GM23338 (cell line): ENCODE data around the gene KDM5D. TPM values are rescaled to one million over a fixed set of nuclear protein-coding genes. Genes with fewer than 3 reads are reported as not detected.

Source experiments
- ATAC-seq: fragments of 200-7000 bp; cut with Tn5 transposase; 3 replicates; pipeline ENCODE4 v1.9.1; 2020
- DNase-seq: peaks from one replicate; pipeline ENCODE4 v3.0.0-alpha.2; 2015; ENCODE audit warnings: low spot score
- H2AFZ ChIP-seq: fragments of 200-600 bp; sonication (generic); 2 replicates; pipeline ENCODE4 v1.8.0; 2016; ENCODE audit warnings: antibody characterized with exemption, mild to moderate bottlenecking, moderate library complexity
- H3F3A ChIP-seq: fragments of 200-600 bp; sonication (generic); replicated peaks from 2 replicates; pipeline ENCODE4 v1.8.0; 2017; ENCODE audit warnings: antibody characterized with exemption, mixed run types, low read depth
- H3K27ac ChIP-seq: fragments of 200-600 bp; sonication (generic); 2 replicates; pipeline ENCODE4 v1.6.1; 2016; ENCODE audit warnings: low read depth
- H3K27me3 ChIP-seq: fragments of 200-600 bp; sonication (generic); 2 replicates; pipeline ENCODE4 v1.8.0; 2016; ENCODE audit warnings: mild to moderate bottlenecking, mixed run types, moderate library complexity; ENCODE audit not compliant: insufficient read depth
- H3K36me3 ChIP-seq: fragments of 200-600 bp; sonication (generic); 2 replicates; pipeline ENCODE4 v1.8.0; 2016; ENCODE audit warnings: mild to moderate bottlenecking; ENCODE audit not compliant: insufficient read depth
- H3K4me1 ChIP-seq: fragments of 200-600 bp; sonication (generic); 2 replicates; pipeline ENCODE4 v1.8.0; 2016; ENCODE audit warnings: mild to moderate bottlenecking, moderate library complexity; ENCODE audit not compliant: insufficient read depth
- H3K4me2 ChIP-seq: fragments of 200-600 bp; sonication (generic); 2 replicates; pipeline ENCODE4 v1.7.1; 2017; ENCODE audit warnings: mixed run types
- H3K4me3 ChIP-seq: fragments of 200-600 bp; sonication (generic); 2 replicates; pipeline ENCODE4 v1.6.1; 2016; ENCODE audit warnings: mixed run types
- H3K79me2 ChIP-seq: fragments of 200-600 bp; sonication (generic); replicated peaks from 2 replicates; pipeline ENCODE4 v1.8.0; 2017; ENCODE audit warnings: mild to moderate bottlenecking; ENCODE audit not compliant: insufficient read depth
- H3K9me2 ChIP-seq: fragments of 200-600 bp; sonication (generic); 2 replicates; pipeline ENCODE4 v1.8.0; 2017; ENCODE audit not compliant: insufficient read depth
- H4K20me1 ChIP-seq: fragments of 200-600 bp; sonication (generic); replicated peaks from 2 replicates; pipeline ENCODE4 v1.8.0; 2017; ENCODE audit warnings: mild to moderate bottlenecking; ENCODE audit not compliant: insufficient read depth
- H3K27ac Mint-ChIP-seq: 2 replicates; pipeline ENCODE4 v1.8.0; 2020; ENCODE audit warnings: inconsistent platforms, mild to moderate bottlenecking, moderate library complexity, mixed read lengths
- H3K27me3 Mint-ChIP-seq: 3 replicates; pipeline ENCODE4 v1.8.0; 2022; ENCODE audit warnings: low read depth, mild to moderate bottlenecking, moderate library complexity, mixed read lengths, inconsistent platforms; ENCODE audit not compliant: insufficient read depth, poor library complexity
- H3K36me3 Mint-ChIP-seq: 3 replicates; pipeline ENCODE4 v1.8.0; 2021; ENCODE audit warnings: low read depth, mild to moderate bottlenecking, inconsistent platforms, moderate library complexity, mixed read lengths
- H3K4me1 Mint-ChIP-seq: 3 replicates; pipeline ENCODE4 v1.8.0; 2020; ENCODE audit warnings: mild to moderate bottlenecking, inconsistent platforms, mixed read lengths
- H3K4me3 Mint-ChIP-seq: 3 replicates; pipeline ENCODE4 v1.8.0; 2021; ENCODE audit warnings: moderate library complexity, mild to moderate bottlenecking, inconsistent platforms, mixed read lengths
- H3K9me3 Mint-ChIP-seq: 3 replicates; pipeline ENCODE4 v1.8.0; 2020; ENCODE audit warnings: moderate library complexity, mild to moderate bottlenecking, inconsistent platforms, mixed read lengths
- POLR2AphosphoS5 ChIP-seq: IDR thresholded peaks from 2 replicates; pipeline ENCODE4 v1.6.1; 2016; ENCODE audit warnings: antibody characterized with exemption, low read depth
- long read RNA-seq: library from polyadenylated mRNA; unstranded; transcript quantifications from one replicate; pipeline ENCODE4 v2.0.0, GENCODE V29; 2020; ENCODE audit not compliant: unreplicated experiment
- polyA plus RNA-seq: library from polyadenylated mRNA; unstranded; fragments of >200 nt; fragmentation: Nextera tagmentation; extraction: Ambion mirVana; gene quantifications from 2 replicates; pipeline ENCODE4 v1.2.1, GENCODE V29; 2016
- total RNA-seq: library from RNA; depleted of rRNA; stranded (reverse); fragments of >200 nt; shearing (Covaris generic); gene quantifications from 2 replicates; pipeline ENCODE4 v1.2.3, GENCODE V29; 2014; rRNA removed
- TF ChIP-seq, protein P1 (sequence below): IDR thresholded peaks from 2 replicates; pipeline ENCODE4 v1.6.1; 2016; ENCODE audit warnings: antibody characterized with exemption
- TF ChIP-seq, protein P2 (sequence below), 2 experiments: fragments of 200-600 bp in 1 of 2; sonication (generic) in 1 of 2; conservative IDR thresholded peaks; 2 replicates each; pipeline versions ENCODE4 v1.5.1 to v1.6.1; 2016 to 2017; ENCODE audit warnings: antibody characterized with exemption in 2 of 2, low read depth in 2 of 2, mild to moderate bottlenecking in 2 of 2, moderate library complexity in 1 of 2
- TF ChIP-seq, protein P3 (sequence below): fragments of 250-450 bp; sonication (Bioruptor Pico); IDR thresholded peaks from 2 replicates; pipeline ENCODE4 v1.5.0; 2020; ENCODE audit warnings: mild to moderate bottlenecking, moderate library complexity

The KDM5D gene
- total RNA-seq (28.9 and 31.1 TPM in 2 replicates), polyA plus RNA-seq (8.2 and 9.2 TPM in 2 replicates)
- long read RNA-seq, partial matches to known transcripts = 7 of 7 reads
- long read RNA-seq, other reads (novel, unspliced or antisense) = 0 of 7 reads

DNA sequence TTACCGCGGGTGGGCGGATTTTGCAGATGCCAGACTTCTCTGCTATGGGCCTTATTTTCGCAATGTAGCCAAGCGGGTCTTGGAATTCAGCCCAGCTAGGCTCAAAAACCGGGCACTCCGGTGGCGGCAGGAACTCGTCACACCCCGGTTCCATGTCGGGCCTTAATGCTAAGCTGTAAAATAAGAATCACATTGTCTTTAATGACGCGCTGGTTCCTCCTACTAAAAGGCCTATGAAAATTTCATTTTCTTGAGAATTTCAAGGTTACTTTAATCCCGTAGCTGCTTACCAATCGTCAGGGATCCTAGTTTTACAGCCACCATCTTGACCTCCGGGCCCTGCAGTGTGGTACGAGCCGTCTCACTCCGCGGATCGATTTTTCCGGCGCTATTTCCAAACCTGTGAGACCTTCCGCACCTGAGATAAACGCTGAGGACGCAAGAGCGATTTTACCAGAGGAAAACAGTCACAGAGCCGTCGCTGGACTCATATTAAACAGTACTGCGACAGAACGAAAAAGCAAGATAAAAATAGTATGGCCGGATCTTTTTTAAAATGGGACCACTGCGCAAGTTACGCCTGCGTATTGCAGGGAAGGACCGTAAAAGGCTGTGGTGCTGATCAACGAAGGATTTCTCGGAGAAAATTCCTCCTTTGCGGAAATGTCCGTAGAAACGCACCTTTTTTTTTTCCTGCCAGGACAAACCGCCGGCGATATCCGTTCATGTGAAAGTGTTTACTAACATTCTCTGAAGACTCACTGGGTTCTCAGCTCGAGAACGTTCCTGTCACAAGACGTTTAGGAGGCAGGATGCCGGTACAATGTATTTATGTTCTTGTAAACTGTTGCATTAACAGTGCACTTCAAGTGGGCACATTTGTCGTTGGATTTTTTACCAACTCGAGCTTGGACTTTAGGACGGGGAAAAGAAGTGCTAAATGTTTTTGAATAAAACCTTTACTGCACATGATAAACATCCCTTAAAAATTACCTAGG lies at the start of gene KDM5D:
Gene KDM5D, minus strand, starts transcription at position 346 of the 998 bp plus-strand sequence. Its CDS starts 192 bp downstream, at position 154.
- Mint-ChIP-seq H3K27me3 (no peaks in the 10 kb centered on the region), H3K27ac (peak within 1 kb of the TSS; percentile 100), H3K4me3 (peak within 1 kb of the TSS; percentile 95), H3K36me3 (peaks cover 27% of the 10 kb centered on the region; the same call in 2 of the 3 replicates), H3K4me1 (no peaks in the 10 kb centered on the region; the same call in 2 of the 3 replicates), H3K9me3 (peaks cover 2% of the 10 kb centered on the region; the same call in 1 of the 3 replicates)
- Histone ChIP-seq H3K9me2 (no peaks in the 10 kb centered on the region), H3K27ac (peak within 1 kb of the TSS; percentile 91), H3K79me2 (no peaks in the 10 kb centered on the region; the same call in 1 of the 2 replicates), H3K4me1 (no peaks in the 10 kb centered on the region), H2AFZ (peak within 1 kb of the TSS; percentile 33), H3K4me2 (peak within 1 kb of the TSS; percentile 80), H3K4me3 (peak within 1 kb of the TSS; percentile 57), H4K20me1 (no peaks in the 10 kb centered on the region), H3K36me3 (0 out of 2 replicates have a peak, but pooled peaks cover 5% of the 10 kb centered on the region), H3F3A (no peaks in the 10 kb centered on the region), H3K27me3 (no peaks in the 10 kb centered on the region)
- peak; percentile 30; the same call in 1 of the 2 replicates for TF ChIP-seq POLR2AphosphoS5
- TF ChIP-seq, protein P1, sequence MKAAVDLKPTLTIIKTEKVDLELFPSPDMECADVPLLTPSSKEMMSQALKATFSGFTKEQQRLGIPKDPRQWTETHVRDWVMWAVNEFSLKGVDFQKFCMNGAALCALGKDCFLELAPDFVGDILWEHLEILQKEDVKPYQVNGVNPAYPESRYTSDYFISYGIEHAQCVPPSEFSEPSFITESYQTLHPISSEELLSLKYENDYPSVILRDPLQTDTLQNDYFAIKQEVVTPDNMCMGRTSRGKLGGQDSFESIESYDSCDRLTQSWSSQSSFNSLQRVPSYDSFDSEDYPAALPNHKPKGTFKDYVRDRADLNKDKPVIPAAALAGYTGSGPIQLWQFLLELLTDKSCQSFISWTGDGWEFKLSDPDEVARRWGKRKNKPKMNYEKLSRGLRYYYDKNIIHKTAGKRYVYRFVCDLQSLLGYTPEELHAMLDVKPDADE = no peak
- peak; percentile 73 for DNase-seq
- peak; percentile 88 for ATAC-seq

DNA sequence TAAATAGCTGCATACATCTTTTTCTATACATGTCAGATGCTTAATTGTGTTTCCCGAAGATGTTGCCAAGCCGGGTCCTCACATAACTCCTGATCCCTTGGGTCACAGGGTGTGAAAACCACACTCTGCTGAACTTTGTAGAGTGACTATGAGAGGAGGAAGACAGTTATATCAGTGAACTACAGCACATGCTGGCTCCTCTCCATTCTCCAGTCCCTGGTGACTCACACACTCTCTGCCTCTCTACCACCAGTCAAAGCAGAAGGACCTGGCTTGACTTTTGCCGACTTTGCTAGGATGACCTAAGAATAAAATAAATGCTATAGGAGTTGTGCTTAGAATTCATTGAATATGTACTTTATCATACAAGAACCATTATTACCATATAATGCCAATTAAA lies 23.8 kb upstream of the KDM5D start:
- H3K27ac Mint-ChIP-seq = no peak overlapping the region
- no peak overlapping the region for H3K4me3 Mint-ChIP-seq
- Histone ChIP-seq H3K79me2 (no peaks in the 10 kb centered on the region), H3K9me2 (no peaks in the 10 kb centered on the region), H3K4me2 (no peak overlapping the region), H3K27me3 (no peaks in the 10 kb centered on the region), H3K4me3 (no peak overlapping the region), H3K4me1 (no peaks in the 10 kb centered on the region), H3K27ac (no peak overlapping the region), H3K36me3 (no peaks in the 10 kb centered on the region), H4K20me1 (no peaks in the 10 kb centered on the region), H3F3A (no peaks in the 10 kb centered on the region), H2AFZ (no peak overlapping the region)
- H3K9me3 Mint-ChIP-seq = peaks cover 38% of the 10 kb centered on the region
- no peak for ATAC-seq
- no peak for DNase-seq
- TF ChIP-seq, protein P2, sequence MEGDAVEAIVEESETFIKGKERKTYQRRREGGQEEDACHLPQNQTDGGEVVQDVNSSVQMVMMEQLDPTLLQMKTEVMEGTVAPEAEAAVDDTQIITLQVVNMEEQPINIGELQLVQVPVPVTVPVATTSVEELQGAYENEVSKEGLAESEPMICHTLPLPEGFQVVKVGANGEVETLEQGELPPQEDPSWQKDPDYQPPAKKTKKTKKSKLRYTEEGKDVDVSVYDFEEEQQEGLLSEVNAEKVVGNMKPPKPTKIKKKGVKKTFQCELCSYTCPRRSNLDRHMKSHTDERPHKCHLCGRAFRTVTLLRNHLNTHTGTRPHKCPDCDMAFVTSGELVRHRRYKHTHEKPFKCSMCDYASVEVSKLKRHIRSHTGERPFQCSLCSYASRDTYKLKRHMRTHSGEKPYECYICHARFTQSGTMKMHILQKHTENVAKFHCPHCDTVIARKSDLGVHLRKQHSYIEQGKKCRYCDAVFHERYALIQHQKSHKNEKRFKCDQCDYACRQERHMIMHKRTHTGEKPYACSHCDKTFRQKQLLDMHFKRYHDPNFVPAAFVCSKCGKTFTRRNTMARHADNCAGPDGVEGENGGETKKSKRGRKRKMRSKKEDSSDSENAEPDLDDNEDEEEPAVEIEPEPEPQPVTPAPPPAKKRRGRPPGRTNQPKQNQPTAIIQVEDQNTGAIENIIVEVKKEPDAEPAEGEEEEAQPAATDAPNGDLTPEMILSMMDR (conservative IDR thresholded peaks at IDR 0.05; ENCODE audit: low read depth in 2 of 2) = no peak
- H3K4me1 Mint-ChIP-seq = no peaks in the 10 kb centered on the region
- H3K36me3 Mint-ChIP-seq = no peaks in the 10 kb centered on the region
- H3K27me3 Mint-ChIP-seq = no peaks in the 10 kb centered on the region

DNA sequence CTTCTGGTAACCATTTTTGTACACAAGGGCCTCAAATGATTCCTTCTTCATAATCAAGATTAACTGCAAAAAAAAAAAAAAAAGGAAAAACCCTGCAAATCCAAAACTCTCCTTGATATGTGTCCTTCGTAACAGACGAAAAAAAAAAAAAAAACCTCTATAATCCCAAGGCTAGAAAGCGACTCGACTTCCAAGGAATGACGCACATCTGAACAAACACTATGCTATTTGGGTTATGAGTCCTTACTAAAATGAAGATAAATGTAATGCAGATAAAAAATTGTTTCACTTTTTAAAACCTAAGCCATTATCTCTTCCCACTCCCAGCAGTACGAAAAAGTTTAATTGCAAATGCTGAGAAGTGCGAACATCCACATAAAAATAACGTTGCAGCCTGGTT lies 1.2 kb downstream of the KDM5D start:
- Histone ChIP-seq H4K20me1 (no peaks in the 10 kb centered on the region), H3F3A (no peaks in the 10 kb centered on the region), H3K27me3 (no peaks in the 10 kb centered on the region), H3K4me1 (no peaks in the 10 kb centered on the region), H3K79me2 (no peaks in the 10 kb centered on the region; the same call in 1 of the 2 replicates), H3K27ac (no peak overlapping the region), H3K9me2 (no peaks in the 10 kb centered on the region), H3K4me2 (peak overlapping the region; percentile 80), H3K4me3 (peak overlapping the region; percentile 57), H2AFZ (no peak overlapping the region), H3K36me3 (0 out of 2 replicates have a peak, but pooled peaks cover 7% of the 10 kb centered on the region)
- Mint-ChIP-seq H3K4me1 (no peaks in the 10 kb centered on the region), H3K9me3 (no peaks in the 10 kb centered on the region), H3K36me3 (peaks cover 31% of the 10 kb centered on the region; the same call in 2 of the 3 replicates), H3K4me3 (peak overlapping the region; percentile 95), H3K27me3 (no peaks in the 10 kb centered on the region), H3K27ac (no peak overlapping the region)
- DNase-seq = no peak
- no peak for ATAC-seq
- TF ChIP-seq, protein P3, sequence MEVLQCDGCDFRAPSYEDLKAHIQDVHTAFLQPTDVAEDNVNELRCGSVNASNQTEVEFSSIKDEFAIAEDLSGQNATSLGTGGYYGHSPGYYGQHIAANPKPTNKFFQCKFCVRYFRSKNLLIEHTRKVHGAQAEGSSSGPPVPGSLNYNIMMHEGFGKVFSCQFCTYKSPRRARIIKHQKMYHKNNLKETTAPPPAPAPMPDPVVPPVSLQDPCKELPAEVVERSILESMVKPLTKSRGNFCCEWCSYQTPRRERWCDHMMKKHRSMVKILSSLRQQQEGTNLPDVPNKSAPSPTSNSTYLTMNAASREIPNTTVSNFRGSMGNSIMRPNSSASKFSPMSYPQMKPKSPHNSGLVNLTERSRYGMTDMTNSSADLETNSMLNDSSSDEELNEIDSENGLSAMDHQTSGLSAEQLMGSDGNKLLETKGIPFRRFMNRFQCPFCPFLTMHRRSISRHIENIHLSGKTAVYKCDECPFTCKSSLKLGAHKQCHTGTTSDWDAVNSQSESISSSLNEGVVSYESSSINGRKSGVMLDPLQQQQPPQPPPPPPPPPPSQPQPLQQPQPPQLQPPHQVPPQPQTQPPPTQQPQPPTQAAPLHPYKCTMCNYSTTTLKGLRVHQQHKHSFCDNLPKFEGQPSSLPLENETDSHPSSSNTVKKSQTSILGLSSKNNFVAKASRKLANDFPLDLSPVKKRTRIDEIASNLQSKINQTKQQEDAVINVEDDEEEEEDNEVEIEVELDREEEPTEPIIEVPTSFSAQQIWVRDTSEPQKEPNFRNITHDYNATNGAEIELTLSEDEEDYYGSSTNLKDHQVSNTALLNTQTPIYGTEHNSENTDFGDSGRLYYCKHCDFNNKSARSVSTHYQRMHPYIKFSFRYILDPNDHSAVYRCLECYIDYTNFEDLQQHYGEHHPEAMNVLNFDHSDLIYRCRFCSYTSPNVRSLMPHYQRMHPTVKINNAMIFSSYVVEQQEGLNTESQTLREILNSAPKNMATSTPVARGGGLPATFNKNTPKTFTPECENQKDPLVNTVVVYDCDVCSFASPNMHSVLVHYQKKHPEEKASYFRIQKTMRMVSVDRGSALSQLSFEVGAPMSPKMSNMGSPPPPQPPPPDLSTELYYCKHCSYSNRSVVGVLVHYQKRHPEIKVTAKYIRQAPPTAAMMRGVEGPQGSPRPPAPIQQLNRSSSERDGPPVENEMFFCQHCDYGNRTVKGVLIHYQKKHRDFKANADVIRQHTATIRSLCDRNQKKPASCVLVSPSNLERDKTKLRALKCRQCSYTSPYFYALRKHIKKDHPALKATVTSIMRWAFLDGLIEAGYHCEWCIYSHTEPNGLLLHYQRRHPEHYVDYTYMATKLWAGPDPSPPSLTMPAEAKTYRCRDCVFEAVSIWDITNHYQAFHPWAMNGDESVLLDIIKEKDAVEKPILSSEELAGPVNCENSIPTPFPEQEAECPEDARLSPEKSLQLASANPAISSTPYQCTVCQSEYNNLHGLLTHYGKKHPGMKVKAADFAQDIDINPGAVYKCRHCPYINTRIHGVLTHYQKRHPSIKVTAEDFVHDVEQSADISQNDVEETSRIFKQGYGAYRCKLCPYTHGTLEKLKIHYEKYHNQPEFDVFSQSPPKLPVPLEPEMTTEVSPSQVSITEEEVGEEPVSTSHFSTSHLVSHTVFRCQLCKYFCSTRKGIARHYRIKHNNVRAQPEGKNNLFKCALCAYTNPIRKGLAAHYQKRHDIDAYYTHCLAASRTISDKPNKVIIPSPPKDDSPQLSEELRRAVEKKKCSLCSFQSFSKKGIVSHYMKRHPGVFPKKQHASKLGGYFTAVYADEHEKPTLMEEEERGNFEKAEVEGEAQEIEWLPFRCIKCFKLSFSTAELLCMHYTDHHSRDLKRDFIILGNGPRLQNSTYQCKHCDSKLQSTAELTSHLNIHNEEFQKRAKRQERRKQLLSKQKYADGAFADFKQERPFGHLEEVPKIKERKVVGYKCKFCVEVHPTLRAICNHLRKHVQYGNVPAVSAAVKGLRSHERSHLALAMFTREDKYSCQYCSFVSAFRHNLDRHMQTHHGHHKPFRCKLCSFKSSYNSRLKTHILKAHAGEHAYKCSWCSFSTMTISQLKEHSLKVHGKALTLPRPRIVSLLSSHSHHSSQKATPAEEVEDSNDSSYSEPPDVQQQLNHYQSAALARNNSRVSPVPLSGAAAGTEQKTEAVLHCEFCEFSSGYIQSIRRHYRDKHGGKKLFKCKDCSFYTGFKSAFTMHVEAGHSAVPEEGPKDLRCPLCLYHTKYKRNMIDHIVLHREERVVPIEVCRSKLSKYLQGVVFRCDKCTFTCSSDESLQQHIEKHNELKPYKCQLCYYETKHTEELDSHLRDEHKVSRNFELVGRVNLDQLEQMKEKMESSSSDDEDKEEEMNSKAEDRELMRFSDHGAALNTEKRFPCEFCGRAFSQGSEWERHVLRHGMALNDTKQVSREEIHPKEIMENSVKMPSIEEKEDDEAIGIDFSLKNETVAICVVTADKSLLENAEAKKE (CRISPR knock-in tag) = no peak
